A549 treated with AZD9567 at 1 μM for 4 hours (cell line): Measurements from ENCODE around the gene GDPD3. TPM values are rescaled to one million over a fixed set of nuclear protein-coding genes. Genes with fewer than 3 reads are reported as not detected.

Experiments
- total RNA-seq: library from RNA; stranded (reverse); fragments of 200-300 nt; extraction: Qiagen RNA extraction; gene quantifications from 5 replicates; pipeline ENCODE4 v1.2.3, GENCODE V29; 2022; ENCODE audit not compliant: insufficient read depth

GDPD3 gene
- total RNA-seq, result 1.3 to 1.7 TPM (median 1.6 TPM) in 4 of 5 replicates, not detected in the other

GRCh38 chr16:30113031-30113710 lies at the start of gene GDPD3:
Gene GDPD3 (minus strand): TSS chr16:30113537. CDS start chr16:30113478, 59 bp downstream.

GRCh38 chr16:30096105-30096861 lies 17.1 kb downstream of the GDPD3 start, which contains the start of gene YPEL3:
Gene YPEL3 (minus strand): TSS chr16:30096213. CDS start chr16:30095482, 731 bp downstream.

GRCh38 chr16:30091474-30092372 lies 21.6 kb downstream of the GDPD3 start, which contains the start of gene TBX6:
Gene TBX6 (minus strand): TSS chr16:30091924. CDS start chr16:30091193, 731 bp downstream.

GRCh38 chr16:30075503-30076275 lies 37.6 kb downstream of the GDPD3 start, which contains the start of gene PPP4C:
Gene PPP4C (plus strand): TSS chr16:30075994. CDS start chr16:30076378, 384 bp downstream.

GRCh38 chr16:30065102-30065942 lies 48.0 kb downstream of the GDPD3 start, which contains the start of gene ALDOA:
Gene ALDOA (plus strand): TSS chr16:30065760. CDS start chr16:30066898, 1,138 bp downstream.

Other genes with a start within 250 kb of the GDPD3 start
- 15.8 to 21.0 TPM (median 20.6 TPM) in 5 replicates for gene SEZ6L2, start 214.0 kb downstream of the GDPD3 start, total RNA-seq
- gene ASPHD1, start 213.0 kb downstream of the GDPD3 start, total RNA-seq, result 19.5 to 28.6 TPM (median 23.6 TPM) in 5 replicates
- 13.2 to 21.3 TPM (median 20.2 TPM) in 5 replicates for gene KCTD13, start 187.3 kb downstream of the GDPD3 start, total RNA-seq
- 80.6 to 98.0 TPM (median 93.6 TPM) in 5 replicates for gene TMEM219, start 151.5 kb downstream of the GDPD3 start, total RNA-seq
- 23.1 to 35.4 TPM (median 34.5 TPM) in 5 replicates for gene TAOK2, start 139.7 kb downstream of the GDPD3 start, total RNA-seq
- gene HIRIP3, start 117.9 kb downstream of the GDPD3 start, total RNA-seq, result 12.8 to 15.6 TPM (median 14.2 TPM) in 5 replicates
- gene INO80E, start 117.3 kb downstream of the GDPD3 start, total RNA-seq, result 87.3 to 104 TPM (median 98.6 TPM) in 5 replicates
- gene DOC2A, start 102.5 kb downstream of the GDPD3 start, total RNA-seq, result 1.8 to 2.3 TPM (median 2.2 TPM) in 4 of 5 replicates, not detected in the other
- gene C16orf92, start 90.3 kb downstream of the GDPD3 start, total RNA-seq, result not detected in 5 replicates
- 0.25 to 0.43 TPM (median 0.38 TPM) in 4 of 5 replicates, not detected in the other for gene TLCD3B, start 82.3 kb downstream of the GDPD3 start, total RNA-seq
- 1,612 to 1,913 TPM (median 1,799 TPM) in 5 replicates for gene ALDOA, start 47.8 kb downstream of the GDPD3 start, total RNA-seq
- 138 to 146 TPM (median 142 TPM) in 5 replicates for gene PPP4C, start 37.5 kb downstream of the GDPD3 start, total RNA-seq
- 0.12 to 0.32 TPM (median 0.22 TPM) in 4 of 5 replicates, not detected in the other for gene TBX6, start 21.6 kb downstream of the GDPD3 start, total RNA-seq
- gene YPEL3, start 17.3 kb downstream of the GDPD3 start, total RNA-seq, result 6.1 to 8.0 TPM (median 7.7 TPM) in 5 replicates
- gene MAPK3, start 9.7 kb upstream of the GDPD3 start, total RNA-seq, result 26.5 to 32.3 TPM (median 32.1 TPM) in 5 replicates
- 2.6 to 4.6 TPM (median 3.1 TPM) in 5 replicates for gene CORO1A, start 70.1 kb upstream of the GDPD3 start, total RNA-seq
- gene BOLA2B, start 80.1 kb upstream of the GDPD3 start, total RNA-seq, result 104 to 219 TPM (median 200 TPM) in 5 replicates
- gene SLX1A, start 80.3 kb upstream of the GDPD3 start, total RNA-seq, result 7.2 to 29.2 TPM (median 20.1 TPM) in 5 replicates
- gene SULT1A3, start 85.7 kb upstream of the GDPD3 start, total RNA-seq, result 5.6 to 28.8 TPM (median 7.8 TPM) in 5 replicates
- gene NPIPB13, start 134.9 kb upstream of the GDPD3 start, total RNA-seq, result 2.7 to 3.0 TPM (median 2.8 TPM) in 4 of 5 replicates, not detected in the other
- gene CD2BP2, start 241.8 kb upstream of the GDPD3 start, total RNA-seq, result 63.2 to 69.6 TPM (median 67.9 TPM) in 5 replicates